SU-DHL-6 (cell line): ENCODE measurements around the gene KRT81.

Experiments
- EZH2phosphoT487 ChIP-seq: fragments of 200-600 bp; sonication (generic), shearing (Covaris generic); conservative IDR thresholded peaks from 2 replicates; pipeline ENCODE4 v1.6.1; 2018; ENCODE audit warnings: mild to moderate bottlenecking, antibody characterized with exemption, low read length, moderate library complexity, mixed read lengths
- TF ChIP-seq, protein P1 (sequence below): fragments of 200-600 bp; sonication (generic); IDR thresholded peaks from one replicate; pipeline ENCODE4 v1.5.1; 2017; ENCODE audit warnings: antibody characterized with exemption, mild to moderate bottlenecking, low read length, moderate library complexity; ENCODE audit not compliant: insufficient read depth, poor library complexity, severe bottlenecking

DNA sequence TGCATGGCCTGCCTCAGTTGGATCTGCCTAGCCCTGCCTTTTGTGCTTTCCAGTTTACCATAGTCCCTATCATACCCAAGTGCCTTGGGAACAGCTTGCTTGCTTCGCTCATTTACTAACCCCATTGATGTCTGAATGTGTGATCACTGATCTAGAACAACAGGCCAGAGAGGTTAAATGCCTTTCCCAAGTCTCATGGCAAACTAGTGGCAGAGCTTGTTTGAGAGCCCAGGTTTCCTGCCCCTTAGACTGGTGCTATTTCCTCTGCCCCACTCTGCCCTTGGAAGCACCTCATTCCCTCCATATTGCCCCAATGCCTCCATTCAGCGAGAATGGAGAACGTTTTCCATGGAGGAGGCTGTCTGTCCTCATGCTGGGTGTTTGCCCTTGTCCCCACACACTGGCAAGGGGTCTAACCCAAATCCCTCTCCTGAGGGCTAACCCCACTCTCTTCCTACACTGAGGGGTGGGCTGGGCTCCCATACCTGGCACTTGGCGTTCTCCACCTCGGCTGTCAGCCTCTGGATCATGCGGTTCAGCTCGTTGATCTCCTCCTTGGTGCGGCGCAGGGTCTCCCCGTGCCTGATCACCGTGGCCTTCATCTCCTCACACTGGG, 38.5 kb downstream of the KRT81 start:
- TF ChIP-seq, protein P1, sequence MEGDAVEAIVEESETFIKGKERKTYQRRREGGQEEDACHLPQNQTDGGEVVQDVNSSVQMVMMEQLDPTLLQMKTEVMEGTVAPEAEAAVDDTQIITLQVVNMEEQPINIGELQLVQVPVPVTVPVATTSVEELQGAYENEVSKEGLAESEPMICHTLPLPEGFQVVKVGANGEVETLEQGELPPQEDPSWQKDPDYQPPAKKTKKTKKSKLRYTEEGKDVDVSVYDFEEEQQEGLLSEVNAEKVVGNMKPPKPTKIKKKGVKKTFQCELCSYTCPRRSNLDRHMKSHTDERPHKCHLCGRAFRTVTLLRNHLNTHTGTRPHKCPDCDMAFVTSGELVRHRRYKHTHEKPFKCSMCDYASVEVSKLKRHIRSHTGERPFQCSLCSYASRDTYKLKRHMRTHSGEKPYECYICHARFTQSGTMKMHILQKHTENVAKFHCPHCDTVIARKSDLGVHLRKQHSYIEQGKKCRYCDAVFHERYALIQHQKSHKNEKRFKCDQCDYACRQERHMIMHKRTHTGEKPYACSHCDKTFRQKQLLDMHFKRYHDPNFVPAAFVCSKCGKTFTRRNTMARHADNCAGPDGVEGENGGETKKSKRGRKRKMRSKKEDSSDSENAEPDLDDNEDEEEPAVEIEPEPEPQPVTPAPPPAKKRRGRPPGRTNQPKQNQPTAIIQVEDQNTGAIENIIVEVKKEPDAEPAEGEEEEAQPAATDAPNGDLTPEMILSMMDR = no peak
- TF ChIP-seq EZH2phosphoT487 = no peak
